Activated CD8-positive, alpha-beta T cell treated with anti-CD3 and anti-CD28 coated beads, Interleukin-2, amount 10 ng/mL, durations not matched to agents 7 days and 5 days (primary cell): ENCODE results near the gene AGO3. TPM values are rescaled to one million over a fixed set of nuclear protein-coding genes. Genes with fewer than 3 reads are reported as not detected.
"Not testable (repeated sequence)": the region's sequence is repeated elsewhere in the genome, so short reads cannot be mapped to it uniquely, and the experiment has no call there.

ENCODE experiments used
- ATAC-seq: fragments of 150-1000 bp; cut with Tn5 transposase; one replicate; pipeline ENCODE4 v1.10.0; 2021; ENCODE audit warnings: moderate library complexity
- CTCF ChIA-PET: fragments of 350-600 bp; sonication (Branson Sonifier 250); formaldehyde crosslinking; loops from one replicate; lab custom pipeline; 2021; ENCODE audit warnings: antibody characterized with exemption; lab: Charles Lee
- POLR2A ChIA-PET: fragments of 350-600 bp; sonication (Branson Sonifier 250); formaldehyde crosslinking; loops from one replicate; lab custom pipeline; 2021; ENCODE audit warnings: antibody characterized with exemption; lab: Charles Lee
- DNase-seq: peaks from one replicate; pipeline ENCODE4 v3.0.0-alpha.2; 2020
- H3K27ac Mint-ChIP-seq: one replicate; pipeline ENCODE4 v1.8.0; 2021; ENCODE audit warnings: mild to moderate bottlenecking, mixed read lengths
- H3K27me3 Mint-ChIP-seq: one replicate; pipeline ENCODE4 v1.8.0; 2021; ENCODE audit warnings: low read depth, mixed read lengths
- H3K36me3 Mint-ChIP-seq: one replicate; pipeline ENCODE4 v1.8.0; 2021; ENCODE audit warnings: low read depth, mixed read lengths
- H3K4me1 Mint-ChIP-seq: one replicate; pipeline ENCODE4 v1.8.0; 2021; ENCODE audit warnings: low read depth, mixed read lengths
- H3K4me3 Mint-ChIP-seq: one replicate; pipeline ENCODE4 v1.8.0; 2021; ENCODE audit warnings: mild to moderate bottlenecking, mixed read lengths
- H3K9me3 Mint-ChIP-seq: one replicate; pipeline ENCODE4 v1.8.0; 2022; ENCODE audit warnings: mixed read lengths; ENCODE audit not compliant: insufficient read depth
- total RNA-seq, 2 experiments: library from RNA; stranded (reverse); gene quantifications; one replicate each; pipeline ENCODE4 v1.2.3, GENCODE V29; 2021

The AGO3 gene
- total RNA-seq, 2 experiments from 2014 or later: 27.2 to 30.2 TPM

DNA sequence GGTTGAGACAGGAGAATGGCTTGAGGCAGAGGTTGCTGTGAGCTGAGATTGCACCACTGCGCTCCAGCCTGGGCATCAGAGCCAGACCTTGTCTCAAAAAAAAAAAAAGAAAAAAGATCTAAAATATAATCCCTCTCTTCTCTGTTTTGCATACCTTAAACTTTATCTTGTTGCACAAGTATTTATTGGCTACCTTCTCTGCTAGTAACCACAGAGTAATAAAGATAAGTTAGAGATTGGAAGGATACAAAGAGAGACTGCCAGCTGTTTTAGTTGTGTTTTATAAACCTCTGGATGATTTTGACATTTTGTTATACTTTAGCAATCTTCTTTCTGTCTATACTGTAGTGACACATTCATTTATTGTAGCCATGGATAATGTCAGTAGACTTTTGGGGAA, 27.7 kb downstream of the AGO3 start:
- DNase-seq: no peak
- H3K4me1 Mint-ChIP-seq: no peaks in the 10 kb centered on the region
- POLR2A ChIA-PET: no interaction called here
- ATAC-seq: no peak
- H3K4me3 Mint-ChIP-seq: no peak overlapping the region
- no peaks in the 10 kb centered on the region for H3K27me3 Mint-ChIP-seq
- CTCF ChIA-PET: no interaction called here
- no peak overlapping the region for H3K27ac Mint-ChIP-seq
- H3K36me3 Mint-ChIP-seq: peaks cover 3% of the 10 kb centered on the region
- H3K9me3 Mint-ChIP-seq: no peaks in the 10 kb centered on the region

DNA sequence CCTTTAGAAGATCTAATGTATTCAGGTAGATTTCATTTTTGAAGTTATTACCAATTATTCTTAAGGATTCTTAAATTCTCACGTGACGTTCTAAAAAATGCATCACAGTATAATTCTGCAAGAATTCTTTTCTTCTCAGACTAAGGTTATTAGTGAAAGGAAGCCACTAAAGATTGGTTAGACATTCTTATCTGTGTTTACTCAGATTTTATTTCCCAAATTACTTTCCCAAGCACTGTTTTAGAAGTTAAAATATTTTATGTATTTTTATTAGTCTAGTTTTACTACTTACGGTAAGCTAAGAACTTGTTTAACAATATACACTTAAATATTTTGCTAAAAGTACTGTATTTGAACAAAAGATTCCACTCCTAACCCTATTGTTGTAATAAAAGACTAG, 28.4 kb downstream of the AGO3 start:
- CTCF ChIA-PET: no interaction called here
- Mint-ChIP-seq H3K9me3 (no peaks in the 10 kb centered on the region), H3K36me3 (peaks cover 5% of the 10 kb centered on the region), H3K4me3 (no peak overlapping the region), H3K27me3 (no peaks in the 10 kb centered on the region), H3K27ac (no peak overlapping the region), H3K4me1 (no peaks in the 10 kb centered on the region)
- DNase-seq (no peak), ATAC-seq (no peak)
- POLR2A ChIA-PET: no interaction called here

DNA sequence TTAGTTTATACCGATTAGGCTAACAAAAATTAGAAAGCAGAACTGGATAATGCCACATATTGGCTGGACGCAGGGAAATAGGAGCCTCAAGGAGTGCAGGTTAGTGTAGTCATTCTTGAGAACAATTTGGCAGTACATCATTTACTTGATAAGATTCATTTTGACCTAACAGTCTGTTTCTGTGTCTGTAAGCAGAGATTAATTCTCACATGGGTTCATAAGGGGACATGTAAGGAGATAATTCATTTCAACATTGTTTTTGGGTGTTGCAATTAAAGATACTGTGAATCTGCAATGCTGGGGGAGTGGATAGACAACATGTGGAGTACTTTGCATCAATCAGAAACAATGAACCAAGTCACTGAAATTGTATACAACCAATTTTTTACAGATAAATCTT, 32.0 kb downstream of the AGO3 start:
- ChIA-PET CTCF (no interaction called here), POLR2A (no interaction called here)
- H3K9me3 Mint-ChIP-seq: no peaks in the 10 kb centered on the region
- no peak overlapping the region for H3K4me3 Mint-ChIP-seq
- H3K27me3 Mint-ChIP-seq: no peaks in the 10 kb centered on the region
- DNase-seq (no peak), ATAC-seq (no peak)
- H3K27ac Mint-ChIP-seq: no peak overlapping the region
- peaks cover 9% of the 10 kb centered on the region for H3K36me3 Mint-ChIP-seq
- peaks cover 4% of the 10 kb centered on the region for H3K4me1 Mint-ChIP-seq

DNA sequence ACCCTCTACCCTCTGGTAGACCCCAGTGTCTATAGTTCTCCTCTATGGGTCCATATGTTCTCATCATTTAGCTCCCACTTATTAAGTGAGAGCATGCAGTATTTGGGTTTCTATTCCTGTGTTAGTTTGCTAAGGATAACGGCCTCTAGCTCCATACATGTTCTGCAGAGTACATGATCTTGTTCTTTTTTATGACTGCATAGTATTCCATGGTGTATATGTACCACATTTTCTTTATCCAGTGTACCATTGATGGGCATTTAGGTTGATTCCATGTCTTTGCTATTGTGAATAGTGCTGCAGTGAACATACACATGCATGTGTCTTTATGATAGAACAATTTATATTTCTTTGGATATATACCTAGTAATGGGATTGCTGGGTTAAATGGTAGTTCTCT, 33.4 kb downstream of the AGO3 start:
- H3K4me1 Mint-ChIP-seq, H3K27me3 Mint-ChIP-seq, H3K4me3 Mint-ChIP-seq, CTCF ChIA-PET, POLR2A ChIA-PET, ATAC-seq, H3K27ac Mint-ChIP-seq, H3K9me3 Mint-ChIP-seq, DNase-seq: not testable (repeated sequence)
- peaks cover 19% of the 10 kb centered on the region for H3K36me3 Mint-ChIP-seq

DNA sequence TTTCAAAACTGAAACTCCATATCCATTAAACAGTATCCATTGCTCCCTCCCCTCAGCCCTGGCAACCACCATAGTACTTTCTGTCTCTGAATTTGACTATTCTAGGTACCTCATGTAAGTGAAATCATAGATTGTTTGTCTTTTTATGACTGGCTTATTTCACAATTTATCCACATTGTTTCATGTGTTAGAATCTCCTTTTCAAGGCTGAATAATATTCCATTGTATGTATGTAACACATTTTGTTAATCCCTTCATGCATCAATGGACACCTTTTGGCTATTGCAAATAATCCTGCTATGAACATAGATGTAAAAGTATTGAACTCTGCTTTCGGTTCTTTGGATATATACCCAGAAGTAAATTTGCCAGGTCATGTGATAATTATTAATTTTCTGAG, 37.5 kb downstream of the AGO3 start:
- ATAC-seq (no peak), DNase-seq (no peak)
- Mint-ChIP-seq H3K4me3 (no peak overlapping the region), H3K9me3 (no peaks in the 10 kb centered on the region), H3K4me1 (peaks cover 4% of the 10 kb centered on the region), H3K27me3 (no peaks in the 10 kb centered on the region), H3K27ac (no peak overlapping the region), H3K36me3 (peaks cover 32% of the 10 kb centered on the region)
- POLR2A ChIA-PET: no interaction called here
- CTCF ChIA-PET: no interaction called here

DNA sequence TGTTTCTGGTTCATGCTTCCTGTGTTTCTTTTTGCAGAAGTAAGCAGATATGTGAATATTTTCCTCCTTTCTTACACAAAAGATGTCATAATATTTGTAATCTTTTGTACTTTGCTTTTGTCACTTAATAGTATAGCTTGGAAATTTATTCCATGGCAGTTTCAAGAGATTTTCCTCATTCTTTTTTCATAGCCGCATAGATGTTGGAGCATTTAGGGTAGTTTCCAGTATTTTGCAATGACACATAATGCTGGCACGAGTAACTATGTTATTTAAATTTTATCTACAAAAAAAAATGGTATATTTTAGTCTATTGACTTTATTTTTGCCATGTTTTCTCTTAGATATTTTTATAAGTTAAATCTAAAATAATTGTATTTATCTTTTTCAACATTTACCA, 40.7 kb downstream of the AGO3 start:
- no peaks in the 10 kb centered on the region for H3K27me3 Mint-ChIP-seq
- H3K4me1 Mint-ChIP-seq: peaks cover 4% of the 10 kb centered on the region
- no peaks in the 10 kb centered on the region for H3K9me3 Mint-ChIP-seq
- CTCF ChIA-PET: no interaction called here
- H3K4me3 Mint-ChIP-seq: no peak overlapping the region
- no peak for ATAC-seq
- POLR2A ChIA-PET: interaction anchor here (1.0 kb wide), 1 partner anchor 40 kb away, joined by 3 read pairs; the partner anchor contains the start of gene AGO3
- H3K27ac Mint-ChIP-seq: no peak overlapping the region
- peaks cover 50% of the 10 kb centered on the region for H3K36me3 Mint-ChIP-seq
- no peak for DNase-seq

DNA sequence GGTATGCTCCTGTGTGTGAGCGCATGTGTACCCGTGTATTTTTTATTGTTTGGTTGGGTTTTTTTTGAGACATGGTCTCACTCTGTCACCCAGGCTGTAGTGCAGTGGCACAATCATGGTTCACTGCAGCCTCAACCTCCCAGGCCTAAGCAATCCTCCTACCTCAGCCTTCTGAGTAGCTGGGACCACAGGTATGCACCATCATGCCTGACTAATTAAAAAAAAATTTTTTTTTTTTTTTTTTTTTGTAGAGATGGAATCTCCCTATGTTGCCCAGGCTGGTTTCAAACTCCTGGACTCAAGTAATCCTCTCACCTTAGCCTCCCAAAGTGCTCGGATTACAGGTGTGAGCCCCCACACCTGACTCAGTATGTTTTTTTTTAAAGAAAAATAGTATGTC, 41.7 kb downstream of the AGO3 start:
- H3K27me3 Mint-ChIP-seq, H3K4me3 Mint-ChIP-seq, ATAC-seq, H3K9me3 Mint-ChIP-seq, POLR2A ChIA-PET, H3K4me1 Mint-ChIP-seq, CTCF ChIA-PET, H3K27ac Mint-ChIP-seq, DNase-seq: not testable (repeated sequence)
- H3K36me3 Mint-ChIP-seq: peaks cover 51% of the 10 kb centered on the region

DNA sequence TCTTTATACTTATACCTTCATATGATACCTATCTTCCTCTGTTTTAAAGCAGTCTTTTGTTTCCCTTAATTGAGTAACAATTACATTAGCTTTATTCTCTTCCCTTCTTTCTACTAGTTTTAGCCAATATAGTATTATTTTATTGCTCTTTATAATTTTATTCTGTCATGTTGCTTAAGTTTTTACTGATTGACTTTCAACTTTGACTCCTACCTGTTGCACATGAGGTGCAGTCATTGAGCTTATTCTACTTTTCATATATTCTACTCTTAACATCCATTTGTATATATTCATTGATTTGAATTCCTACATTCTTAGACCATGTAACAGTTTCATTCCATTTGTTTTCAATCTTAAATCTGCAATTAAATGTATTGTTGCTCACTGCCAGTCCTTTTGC, 49.2 kb downstream of the AGO3 start:
- Mint-ChIP-seq H3K27me3 (no peaks in the 10 kb centered on the region), H3K36me3 (peaks cover 41% of the 10 kb centered on the region), H3K4me3 (no peak overlapping the region), H3K27ac (no peak overlapping the region), H3K9me3 (no peaks in the 10 kb centered on the region), H3K4me1 (no peaks in the 10 kb centered on the region)
- ChIA-PET CTCF (no interaction called here), POLR2A (no interaction called here)
- DNase-seq: no peak
- no peak for ATAC-seq

DNA sequence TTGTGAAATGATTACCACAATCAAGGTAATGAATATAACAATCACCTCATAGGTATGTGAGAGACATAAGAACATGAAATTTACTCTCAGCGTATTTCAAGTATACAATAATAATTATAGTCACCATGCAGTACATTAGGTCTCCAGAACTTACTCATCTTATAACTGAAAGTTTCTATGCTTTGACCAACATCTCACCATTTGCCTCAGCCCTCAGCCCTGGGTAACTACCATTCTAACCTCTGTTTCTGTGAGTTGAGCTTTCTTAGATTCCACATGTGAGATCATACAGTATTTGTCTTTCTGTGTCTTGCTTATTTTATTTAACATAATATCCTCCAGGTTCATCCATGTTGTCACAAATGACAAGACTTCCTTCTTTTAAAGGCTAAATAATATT, 57.3 kb downstream of the AGO3 start:
- Mint-ChIP-seq H3K27me3 (no peaks in the 10 kb centered on the region), H3K27ac (no peak overlapping the region), H3K4me3 (no peak overlapping the region), H3K36me3 (peaks cover 12% of the 10 kb centered on the region), H3K4me1 (no peaks in the 10 kb centered on the region), H3K9me3 (no peaks in the 10 kb centered on the region)
- CTCF ChIA-PET: no interaction called here
- ATAC-seq (no peak), DNase-seq (no peak)
- POLR2A ChIA-PET: interaction anchor here (0.5 kb wide), 1 partner anchor 175 kb away, joined by 4 read pairs; no protein-coding TSS in a partner anchor

DNA sequence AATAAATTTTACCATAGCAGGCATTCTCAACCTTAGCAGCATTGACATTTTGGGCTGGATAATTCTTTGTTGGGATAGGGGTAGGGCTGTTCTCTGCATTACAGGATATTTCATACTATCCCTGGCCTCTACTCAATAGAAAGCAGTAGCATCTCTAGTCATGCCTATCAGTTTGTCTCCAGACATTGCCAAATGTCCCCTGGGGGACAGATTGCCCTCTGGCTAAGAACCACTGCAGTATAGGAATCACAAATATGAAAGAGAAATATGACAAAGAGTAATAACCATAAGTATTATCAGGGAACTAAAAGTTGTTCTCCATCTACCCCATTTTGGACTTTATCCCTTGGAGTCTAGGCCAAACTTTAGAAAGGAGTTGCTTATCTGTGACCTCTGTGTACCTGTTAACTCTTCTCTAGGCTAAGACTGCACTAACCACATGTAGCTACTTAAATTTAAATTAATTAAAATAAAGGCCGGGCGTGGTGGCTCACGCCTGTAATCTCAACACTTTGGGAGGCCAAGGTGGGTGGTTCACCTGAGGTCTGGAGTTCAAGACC, 76.1 kb downstream of the AGO3 start:
- Mint-ChIP-seq H3K4me1 (no peaks in the 10 kb centered on the region), H3K27me3 (no peaks in the 10 kb centered on the region), H3K4me3 (no peak overlapping the region), H3K36me3 (peaks cover 11% of the 10 kb centered on the region), H3K27ac (no peak overlapping the region), H3K9me3 (no peaks in the 10 kb centered on the region)
- POLR2A ChIA-PET: no interaction called here
- ATAC-seq: no peak
- DNase-seq: no peak
- CTCF ChIA-PET: interaction anchor here (0.8 kb wide), 1 partner anchor 9 kb away, joined by 4 read pairs; no protein-coding TSS in a partner anchor

DNA sequence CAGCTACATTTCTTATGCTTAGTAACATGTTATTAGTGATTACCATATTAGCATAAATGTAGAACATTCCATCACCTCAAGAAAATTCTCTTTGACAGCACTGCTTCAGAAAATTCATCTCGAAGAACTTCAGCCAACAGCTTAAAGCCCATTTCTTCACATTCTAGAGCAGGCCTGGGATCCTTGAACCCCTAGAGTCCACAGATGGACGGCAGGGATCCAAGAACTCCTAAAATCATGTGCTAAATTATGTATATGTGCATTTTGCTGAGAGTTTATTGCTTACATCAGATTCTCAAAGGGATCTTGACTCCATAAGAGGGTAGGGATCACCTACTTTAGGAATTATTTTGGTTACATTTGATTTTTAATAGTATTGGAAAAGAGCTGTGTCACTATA, 76.8 kb downstream of the AGO3 start:
- Mint-ChIP-seq H3K27me3 (no peaks in the 10 kb centered on the region), H3K27ac (no peak overlapping the region), H3K4me3 (no peak overlapping the region), H3K9me3 (no peaks in the 10 kb centered on the region), H3K4me1 (no peaks in the 10 kb centered on the region), H3K36me3 (peaks cover 12% of the 10 kb centered on the region)
- ChIA-PET POLR2A (no interaction called here), CTCF (interaction anchor here (0.6 to 0.8 kb wide), 2 partner anchors 9 to 1937 kb away, joined by 3 to 4 read pairs; no protein-coding TSS in a partner anchor)
- ATAC-seq (no peak), DNase-seq (no peak)

DNA sequence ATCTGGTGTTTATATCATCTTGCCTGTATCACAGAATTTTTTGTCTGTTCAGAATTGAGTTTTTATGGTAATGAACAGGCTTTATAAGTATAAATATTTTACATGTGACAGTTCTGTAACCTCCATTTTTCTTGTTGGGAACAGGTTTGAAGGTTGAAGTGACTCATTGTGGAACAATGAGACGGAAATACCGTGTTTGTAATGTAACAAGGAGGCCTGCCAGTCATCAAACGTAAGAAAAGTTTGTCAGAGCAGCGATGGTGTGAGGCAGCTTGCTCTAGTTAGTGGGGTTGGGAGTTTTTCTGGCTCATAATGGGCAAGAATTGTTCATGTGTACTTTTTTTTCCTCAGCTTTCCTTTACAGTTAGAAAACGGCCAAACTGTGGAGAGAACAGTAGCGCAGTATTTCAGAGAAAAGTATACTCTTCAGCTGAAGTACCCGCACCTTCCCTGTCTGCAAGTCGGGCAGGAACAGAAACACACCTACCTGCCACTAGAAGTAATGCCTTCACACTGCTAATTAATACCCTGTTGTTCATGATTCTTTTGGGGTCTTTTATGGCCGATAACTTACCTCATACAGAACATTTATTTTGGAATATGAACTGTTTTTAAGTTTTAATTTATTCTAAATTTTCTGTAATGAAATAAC, 77.8 kb downstream of the AGO3 start:
- no peak overlapping the region for H3K4me3 Mint-ChIP-seq
- no peaks in the 10 kb centered on the region for H3K4me1 Mint-ChIP-seq
- ATAC-seq (no peak), DNase-seq (no peak)
- no peaks in the 10 kb centered on the region for H3K9me3 Mint-ChIP-seq
- ChIA-PET POLR2A (no interaction called here), CTCF (interaction anchor here (0.6 to 1.1 kb wide), 2 partner anchors 126 to 1936 kb away, joined by 3 read pairs; partner anchors contain the start of gene AGO1)
- peaks cover 18% of the 10 kb centered on the region for H3K36me3 Mint-ChIP-seq
- no peaks in the 10 kb centered on the region for H3K27me3 Mint-ChIP-seq
- H3K27ac Mint-ChIP-seq: no peak overlapping the region
